Sigmoid colon (tissue), 7 donors: Measurements from ENCODE around the gene PTCSC3. TPM values are rescaled to one million over a fixed set of nuclear protein-coding genes. Genes with fewer than 3 reads are reported as not detected.

Experiments
- DNase-seq: peaks from one replicate; pipeline ENCODE4 v3.0.0-alpha.2; 2019
- H3K27ac ChIP-seq, 4 donors: fragments of 200-600 bp; sonication (generic); one replicate each; pipeline ENCODE4 v1.5.1; 2016 to 2019; ENCODE audit warnings: mild to moderate bottlenecking in 1 of 4
- H3K27me3 ChIP-seq, 3 donors: fragments of 200-600 bp; sonication (generic); one replicate each; pipeline ENCODE4 v1.5.1; 2019; ENCODE audit warnings: mild to moderate bottlenecking in 1 of 3
- H3K36me3 ChIP-seq, 4 donors: fragments of 200-600 bp; sonication (generic); one replicate each; pipeline ENCODE4 v1.5.1; 2016 to 2019
- H3K4me1 ChIP-seq, 4 donors: fragments of 200-600 bp; sonication (generic); one replicate each; pipeline ENCODE4 v1.5.1; 2017 to 2019
- H3K4me3 ChIP-seq, 4 donors: fragments of 200-600 bp; sonication (generic); one replicate each; pipeline ENCODE4 v1.5.1; 2017 to 2019; ENCODE audit warnings: mild to moderate bottlenecking in 2 of 4, moderate library complexity in 1 of 4
- H3K9me3 ChIP-seq, 4 donors: fragments of 200-600 bp in 3 of 4; sonication (generic) in 3 of 4; one replicate each; pipeline versions ENCODE4 v1.5.1 to v1.6.1; 2013 to 2019
- CTCF ChIP-seq, 4 experiments: fragments of 450-650 bp in 3 of 4; fragments of 200-600 bp in 1 of 4; IDR thresholded peaks; one replicate each; pipeline ENCODE4 v1.5.1; 2016 to 2019; ENCODE audit warnings: antibody characterized with exemption in 4 of 4, mild to moderate bottlenecking in 3 of 4, moderate library complexity in 2 of 4
- EP300 ChIP-seq, 4 donors: sonication (generic); formaldehyde crosslinking; IDR thresholded peaks; one replicate each; pipeline ENCODE4 v1.6.1; 2017; ENCODE audit warnings: antibody characterized with exemption in 4 of 4
- POLR2A ChIP-seq, 2 donors: fragments of 450-650 bp; IDR thresholded peaks; one replicate each; pipeline ENCODE4 v1.6.1; 2016; ENCODE audit warnings: antibody characterized with exemption in 2 of 2, mild to moderate bottlenecking in 2 of 2, moderate library complexity in 2 of 2
- POLR2AphosphoS5 ChIP-seq, 4 donors: sonication (generic); formaldehyde crosslinking; IDR thresholded peaks; one replicate each; pipeline ENCODE4 v1.6.1; 2017; ENCODE audit warnings: antibody characterized with exemption in 4 of 4
- WGBS, 2 donors: extraction: QIAGEN DNeasy Blood & Tissue Kit; methylation state at CpG; one replicate each; pipeline ENCODE4 v1.1.7; 2013; 5-methylcytosine and 5-hydroxymethylcytosine counted together
- intact Hi-C: fragments of 100-400 bp; cut with DNase I; formaldehyde crosslinking; loops from one replicate; pipeline ENCODE4 v1.15.1; 2023
- polyA plus RNA-seq, 3 donors: library from polyadenylated mRNA; stranded (reverse); fragments of 200-250 nt; gene quantifications; one replicate each; pipeline ENCODE4 v1.2.3, GENCODE V29; 2013
- total RNA-seq, 4 donors: library from RNA; depleted of rRNA; stranded (reverse); fragments of >200 nt; gene quantifications; one replicate each; pipeline ENCODE4 v1.1.0, GENCODE V29; 2016
- donor health status: healthy with polysubstance abuse.
- donor health status: Bipolar disorder and iron deficiency.
- donor health status: healthy.

Gene PTCSC3
- total and polyA plus RNA-seq, 7 donors = not detected

- Histone ChIP-seq H3K36me3 (no peaks in the 10 kb centered on the region), H3K27ac (no peak overlapping the region), H3K27me3 (no peaks in the 10 kb centered on the region), H3K4me1 (no peaks in the 10 kb centered on the region), H3K9me3 (peaks cover 0 to 3% (median 0%) of the 10 kb centered on the region in 4 donors), H3K4me3 (no peak overlapping the region)
- intact Hi-C loops = no loop called here
- no peak for DNase-seq
- WGBS, 2 donors = 91 to 96% methylated on average over 3 of the region's 3 CpGs
- TF ChIP-seq CTCF (IDR thresholded peaks at IDR 0.05) (no peak), POLR2A (IDR thresholded peaks at IDR 0.05) (no peak), POLR2AphosphoS5 (IDR thresholded peaks at IDR 0.05) (no peak), EP300 (IDR thresholded peaks at IDR 0.05) (no peak)
Observed at GRCh38 chr14:36151335-36151734, 25.2 kb downstream of the PTCSC3 start.

GRCh38 chr14:36134038-36134437 lies 42.5 kb downstream of the PTCSC3 start:
- no peak for DNase-seq
- no peaks in the 10 kb centered on the region for H3K36me3 ChIP-seq
- intact Hi-C loops = no loop called here
- H3K9me3 ChIP-seq = no peaks in the 10 kb centered on the region
- WGBS, 2 donors = 79 to 84% methylated on average over 2 of the region's 2 CpGs
- H3K27ac ChIP-seq = no peak overlapping the region
- no peak overlapping the region for H3K4me3 ChIP-seq
- TF ChIP-seq CTCF (IDR thresholded peaks at IDR 0.05) = no peak
- TF ChIP-seq POLR2AphosphoS5 (IDR thresholded peaks at IDR 0.05) = no peak
- TF ChIP-seq EP300 (IDR thresholded peaks at IDR 0.05) = no peak
- no peak for TF ChIP-seq POLR2A (IDR thresholded peaks at IDR 0.05)
- no peaks in the 10 kb centered on the region for H3K27me3 ChIP-seq
- no peaks in the 10 kb centered on the region for H3K4me1 ChIP-seq

- WGBS, 2 donors = 94 to 96% methylated on average over 1 of the region's 1 CpG
- H3K27me3 ChIP-seq = no peaks in the 10 kb centered on the region
- TF ChIP-seq EP300 (IDR thresholded peaks at IDR 0.05) (no peak), POLR2AphosphoS5 (IDR thresholded peaks at IDR 0.05) (no peak), CTCF (IDR thresholded peaks at IDR 0.05) (no peak), POLR2A (IDR thresholded peaks at IDR 0.05) (no peak)
- H3K4me3 ChIP-seq = no peak overlapping the region
- DNase-seq = no peak
- H3K36me3 ChIP-seq = no peaks in the 10 kb centered on the region
- intact Hi-C loops = no loop called here
- H3K4me1 ChIP-seq = no peaks in the 10 kb centered on the region
- no peak overlapping the region for H3K27ac ChIP-seq
- no peaks in the 10 kb centered on the region for H3K9me3 ChIP-seq
Observed at GRCh38 chr14:36132826-36133225, 43.7 kb downstream of the PTCSC3 start.

GRCh38 chr14:36130186-36130585 lies 46.3 kb downstream of the PTCSC3 start:
- no peaks in the 10 kb centered on the region for H3K4me1 ChIP-seq
- intact Hi-C loops = no loop called here
- H3K4me3 ChIP-seq = no peak overlapping the region
- no peak for DNase-seq
- no peaks in the 10 kb centered on the region for H3K9me3 ChIP-seq
- TF ChIP-seq CTCF (IDR thresholded peaks at IDR 0.05) (no peak), POLR2A (IDR thresholded peaks at IDR 0.05) (no peak), POLR2AphosphoS5 (IDR thresholded peaks at IDR 0.05) (no peak), EP300 (IDR thresholded peaks at IDR 0.05) (no peak)
- no peaks in the 10 kb centered on the region for H3K27me3 ChIP-seq
- no peaks in the 10 kb centered on the region for H3K36me3 ChIP-seq
- WGBS, 2 donors = 78 to 83% methylated on average over 1 of the region's 1 CpG
- no peak overlapping the region for H3K27ac ChIP-seq

GRCh38 chr14:36129181-36129580 lies 47.3 kb downstream of the PTCSC3 start:
- WGBS, 2 donors = 89 to 91% methylated on average over 2 of the region's 2 CpGs
- no peaks in the 10 kb centered on the region for H3K36me3 ChIP-seq

More at GRCh38 chr14:36129181-36129580, 47.3 kb downstream of the PTCSC3 start:
- TF ChIP-seq POLR2A (IDR thresholded peaks at IDR 0.05) = no peak
- TF ChIP-seq POLR2AphosphoS5 (IDR thresholded peaks at IDR 0.05) = no peak
- TF ChIP-seq EP300 (IDR thresholded peaks at IDR 0.05) = no peak
- no peak for TF ChIP-seq CTCF (IDR thresholded peaks at IDR 0.05)
- no peak overlapping the region for H3K27ac ChIP-seq
- H3K9me3 ChIP-seq = no peaks in the 10 kb centered on the region
- no peaks in the 10 kb centered on the region for H3K27me3 ChIP-seq
- DNase-seq = no peak
- H3K4me1 ChIP-seq = no peaks in the 10 kb centered on the region
- intact Hi-C loops = no loop called here
- no peak overlapping the region for H3K4me3 ChIP-seq
